K562 (cell line): Measurements from ENCODE around the gene TIPIN. TPM values are rescaled to one million over a fixed set of nuclear protein-coding genes. Genes with fewer than 3 reads are reported as not detected.
A peak's percentile ranks its signal among the peaks of the same experiment; 100 is the strongest.

Experiments
- ATAC-seq: fragments of 200-7000 bp; cut with Tn5 transposase; 3 replicates; pipeline ENCODE4 v1.9.1; 2020; ENCODE audit warnings: moderate library complexity
- BruUV-seq: library from RNA; stranded (reverse); fragments of 400-500 nt; replicated peaks from 2 replicates; lab custom pipeline; 2021; lab: Mats Ljungman, UMichigan
- CTCF ChIA-PET: fragments of 300-600 bp; formaldehyde crosslinking; extraction: SDS; loops from one replicate; lab custom pipeline; 2021; ENCODE audit warnings: low intra/inter-chr PET ratio; lab: Yijun Ruan, JAX
- POLR2A ChIA-PET: fragments of 300-600, 350-650 bp; sonication (Branson Sonifier 250); formaldehyde crosslinking; extraction: SDS; loops from one replicate; lab custom pipeline; 2021; ENCODE audit warnings: antibody characterized with exemption, inconsistent platforms; lab: Yijun Ruan, JAX
- DNase-seq, 4 experiments: peaks; one replicate each; pipeline versions ENCODE4 v3.0.0 to v3.0.0-alpha.2; 2011 to 2018; ENCODE audit warnings: low spot score in 3 of 4, mixed read lengths in 3 of 4; ENCODE audit errors: extremely low read depth in 1 of 4
- FAIRE-seq: peaks from 2 replicates; lab custom pipeline; 2011; peaks lifted over from hg19 to GRCh38; lab: Jason Lieb, UNC
- H2AFZ ChIP-seq: 2 replicates; pipeline ENCODE4 v1.6.0; 2011; ENCODE audit warnings: low read depth, low read length, control low read depth, inconsistent platforms
- H3K27ac ChIP-seq: fragments of 200-600 bp; 3 replicates; pipeline ENCODE4 v1.8.0; 2011; ENCODE audit warnings: low read depth, mild to moderate bottlenecking, control low read depth, inconsistent platforms, low read length, moderate library complexity, mixed read lengths; ENCODE audit errors: extremely low read depth
- H3K27me3 ChIP-seq, 2 experiments: fragments of 300-600 bp in 1 of 2; 2 replicates in 1 of 2; 3 replicates in 1 of 2; pipeline versions ENCODE4 v1.6.0 to v1.8.0; 2011; ENCODE audit warnings: inconsistent platforms in 2 of 2, low read length in 2 of 2, mild to moderate bottlenecking in 1 of 2, mixed read lengths in 1 of 2, moderate library complexity in 1 of 2; ENCODE audit not compliant: control insufficient read depth in 2 of 2, insufficient read depth in 2 of 2
- H3K36me3 ChIP-seq: fragments of 300-600 bp; 3 replicates; pipeline ENCODE4 v1.8.0; 2011; ENCODE audit warnings: mild to moderate bottlenecking, low read length, inconsistent platforms; ENCODE audit not compliant: control insufficient read depth, insufficient read depth
- H3K4me1 ChIP-seq, 2 experiments: fragments of 200-600 bp in 1 of 2; replicated peaks in 1 of 2; 2 replicates in 1 of 2; 3 replicates in 1 of 2; pipeline versions ENCODE4 v1.5.1 to v1.8.0; 2011; ENCODE audit warnings: inconsistent platforms in 2 of 2, low read length in 2 of 2, mild to moderate bottlenecking in 1 of 2, mixed read lengths in 1 of 2, moderate library complexity in 1 of 2; ENCODE audit not compliant: control insufficient read depth in 2 of 2, insufficient read depth in 2 of 2
- H3K4me2 ChIP-seq: 2 replicates; pipeline ENCODE4 v1.6.1; 2011; ENCODE audit warnings: low read length, control low read depth, inconsistent platforms, mixed read lengths; ENCODE audit not compliant: insufficient read depth
- H3K4me3 ChIP-seq: fragments of 200-600 bp; sonication (generic), shearing (Covaris generic); 2 replicates; pipeline ENCODE4 v1.5.1; 2016; ENCODE audit warnings: control low read depth, inconsistent platforms
- H3K79me2 ChIP-seq: fragments of 200-600 bp; 3 replicates; pipeline ENCODE4 v1.8.0; 2011; ENCODE audit warnings: low read length, inconsistent platforms; ENCODE audit not compliant: control insufficient read depth, insufficient read depth
- H3K9ac ChIP-seq, 2 experiments: 2 replicates each; pipeline versions ENCODE4 v1.6.0 to v1.6.1; 2011; ENCODE audit warnings: low read depth in 2 of 2, low read length in 2 of 2, control low read depth in 1 of 2, inconsistent platforms in 1 of 2, mild to moderate bottlenecking in 1 of 2, mixed read lengths in 1 of 2; ENCODE audit not compliant: insufficient read depth in 1 of 2
- H3K9me1 ChIP-seq: one replicate; pipeline ENCODE4 v1.6.0; 2011; ENCODE audit warnings: inconsistent platforms, mild to moderate bottlenecking, low read length, moderate library complexity; ENCODE audit not compliant: control insufficient read depth, insufficient read depth
- H3K9me3 ChIP-seq: replicated peaks from 2 replicates; pipeline ENCODE4 v1.5.1; 2011; ENCODE audit warnings: low read depth, low read length, inconsistent platforms; ENCODE audit not compliant: control insufficient read depth, insufficient read depth
- H4K20me1 ChIP-seq: replicated peaks from 2 replicates; pipeline ENCODE4 v1.6.1; 2011; ENCODE audit warnings: low read length, inconsistent platforms, mixed read lengths; ENCODE audit not compliant: control insufficient read depth, insufficient read depth
- CTCF ChIP-seq, 3 experiments: IDR thresholded peaks in 2 of 3; conservative IDR thresholded peaks in 1 of 3; 2 replicates each; pipeline ENCODE4 v1.5.1; 2011 to 2012; ENCODE audit warnings: low read length in 3 of 3, mild to moderate bottlenecking in 3 of 3, control low read depth in 2 of 3, improper control_type of control experiment in 1 of 3, inconsistent platforms in 1 of 3, low read depth in 1 of 3, mixed read lengths in 1 of 3, moderate library complexity in 1 of 3; ENCODE audit not compliant: insufficient read depth in 2 of 3
- E2F4 ChIP-seq: sonication (generic); formaldehyde crosslinking; IDR thresholded peaks from 2 replicates; pipeline ENCODE4 v1.8.0; 2022; ENCODE audit warnings: mild to moderate bottlenecking, low read depth, missing genetic modification reagents
- FOXP4 ChIP-seq: sonication (generic); formaldehyde crosslinking; IDR thresholded peaks from 2 replicates; pipeline ENCODE4 v1.8.0; 2022; ENCODE audit warnings: mild to moderate bottlenecking, missing genetic modification reagents, borderline replicate concordance
- MYBL2 ChIP-seq, 2 experiments: fragments of 450-650 bp in 1 of 2; sonication (generic) in 1 of 2; formaldehyde crosslinking in 1 of 2; IDR thresholded peaks; 2 replicates each; pipeline versions ENCODE4 v1.6.1 to v1.8.1; 2017 to 2022; ENCODE audit warnings: borderline replicate concordance in 1 of 2, inconsistent platforms in 1 of 2, low read depth in 1 of 2, mild to moderate bottlenecking in 1 of 2, missing genetic modification reagents in 1 of 2, moderate library complexity in 1 of 2
- RNF2 ChIP-seq: sonication (generic); IDR thresholded peaks from 2 replicates; pipeline ENCODE4 v1.6.1; 2016
- ZNF263 ChIP-seq: sonication (generic); formaldehyde crosslinking; IDR thresholded peaks from 2 replicates; pipeline ENCODE4 v1.8.0; 2022; ENCODE audit warnings: mild to moderate bottlenecking, missing genetic modification reagents, borderline replicate concordance
- WGBS: fragments of 100-300 bp; shearing (Covaris generic); methylation state at CpG from one replicate; pipeline ENCODE4 v1.1.6; 2016; ENCODE audit warnings: low coverage, mixed read lengths; ENCODE audit not compliant: insufficient coverage; ENCODE audit errors: missing lambda C conversion rate; 5-methylcytosine and 5-hydroxymethylcytosine counted together
- in situ Hi-C: fragments of 300-500 bp; cut with MboI; formaldehyde crosslinking; loops from 4 replicates; pipeline ENCODE4 v1.15.0; 2018; ENCODE audit warnings: inconsistent platforms, mixed read lengths
- intact Hi-C: fragments of 100-400 bp; cut with micrococcal nuclease; formaldehyde crosslinking; loops from 2 replicates; pipeline ENCODE4 v1.14.2; 2022
- polyA plus RNA-seq, 8 experiments: library from polyadenylated mRNA; depleted of rRNA in 4 of 8; stranded (reverse) in 5 of 8; unstranded in 3 of 8; fragments of >200 nt; fragmentation: Nextera tagmentation in 2 of 8; fragmentation: Illumina TruSeq in 1 of 8; extraction: Ambion mirVana in 2 of 8; extraction: Trizol in 1 of 8; gene quantifications; 2 replicates each; pipeline versions ENCODE4 v1.2.1 to v1.2.3, GENCODE V29; 2011 to 2014; ENCODE audit warnings: inconsistent platforms in 1 of 8, missing spikeins in 1 of 8
- total RNA-seq, 7 experiments: library from RNA; depleted of rRNA in 6 of 7; stranded (reverse); fragments of >200 nt in 6 of 7; fragmentation: Illumina TruSeq in 2 of 7; extraction: Trizol in 2 of 7; gene quantifications; 2 replicates each; pipeline versions ENCODE4 v1.2.1 to v1.2.3, GENCODE V29; 2011 to 2021; ENCODE audit warnings: low replicate concordance in 1 of 7
- TF ChIP-seq, protein P1 (sequence below): fragments of 250-450 bp; sonication (Bioruptor Pico); IDR thresholded peaks from 2 replicates; pipeline ENCODE4 v1.5.0; 2021; ENCODE audit warnings: mild to moderate bottlenecking, borderline replicate concordance

TIPIN gene
- total and polyA plus RNA-seq, 9 of the 15 experiments (the other 6 are each of a cell fraction or from before 2014, with no cell fraction given) = 22.9 to 61.4 (median 42.0) TPM

- TF ChIP-seq, protein P1, sequence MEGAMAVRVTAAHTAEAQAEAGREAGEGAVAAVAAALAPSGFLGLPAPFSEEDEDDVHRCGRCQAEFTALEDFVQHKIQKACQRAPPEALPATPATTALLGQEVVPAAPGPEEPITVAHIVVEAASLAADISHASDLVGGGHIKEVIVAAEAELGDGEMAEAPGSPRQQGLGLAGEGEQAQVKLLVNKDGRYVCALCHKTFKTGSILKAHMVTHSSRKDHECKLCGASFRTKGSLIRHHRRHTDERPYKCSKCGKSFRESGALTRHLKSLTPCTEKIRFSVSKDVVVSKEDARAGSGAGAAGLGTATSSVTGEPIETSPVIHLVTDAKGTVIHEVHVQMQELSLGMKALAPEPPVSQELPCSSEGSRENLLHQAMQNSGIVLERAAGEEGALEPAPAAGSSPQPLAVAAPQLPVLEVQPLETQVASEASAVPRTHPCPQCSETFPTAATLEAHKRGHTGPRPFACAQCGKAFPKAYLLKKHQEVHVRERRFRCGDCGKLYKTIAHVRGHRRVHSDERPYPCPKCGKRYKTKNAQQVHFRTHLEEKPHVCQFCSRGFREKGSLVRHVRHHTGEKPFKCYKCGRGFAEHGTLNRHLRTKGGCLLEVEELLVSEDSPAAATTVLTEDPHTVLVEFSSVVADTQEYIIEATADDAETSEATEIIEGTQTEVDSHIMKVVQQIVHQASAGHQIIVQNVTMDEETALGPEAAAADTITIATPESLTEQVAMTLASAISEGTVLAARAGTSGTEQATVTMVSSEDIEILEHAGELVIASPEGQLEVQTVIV (CRISPR knock-in tag) = no peak
- TF ChIP-seq MYBL2 (IDR thresholded peaks at IDR 0.05; ENCODE audit: low read depth) (no peak), MYBL2 (CRISPR knock-in tag; IDR thresholded peaks at IDR 0.05; ENCODE audit: borderline replicate concordance) (no peak)
- TF ChIP-seq, all 486 proteins: peak for 0
Measured at GRCh38 chr15:66399276-66399675, 42.8 kb upstream of the TIPIN start (continued).

- BruUV-seq = no TSS peak
- 100% methylated on average over 1 of the region's 1 CpG for WGBS
- no peak overlapping the region for H3K4me2 ChIP-seq
Measured at GRCh38 chr15:66394915-66395314, 38.4 kb upstream of the TIPIN start.

More at GRCh38 chr15:66394915-66395314, 38.4 kb upstream of the TIPIN start:
- no peak overlapping the region for H3K27ac ChIP-seq
- no peaks in the 10 kb centered on the region for H3K9me1 ChIP-seq
- ATAC-seq = peak; percentile 70
- no peak overlapping the region for H3K4me3 ChIP-seq
- peaks cover 5 to 17% of the 10 kb centered on the region in 2 experiments; a peak in 3 of 5 replicates for H3K4me1 ChIP-seq
- H3K36me3 ChIP-seq = peaks cover 54% of the 10 kb centered on the region; the same call in 2 of the 3 replicates
- ChIA-PET CTCF (no interaction called here), POLR2A (no interaction called here)
- intact Hi-C loops = no loop called here
- H2AFZ ChIP-seq = no peak overlapping the region
- peaks cover 7% of the 10 kb centered on the region for H4K20me1 ChIP-seq
- no peaks in the 10 kb centered on the region for H3K27me3 ChIP-seq
- H3K79me2 ChIP-seq = peaks cover 85% of the 10 kb centered on the region
- no peak for DNase-seq
- no peak for TF ChIP-seq E2F4
- peak in 1 of 3 experiments; percentile 12; a peak in 1 of 6 replicates for TF ChIP-seq CTCF (IDR thresholded peaks at IDR 0.05 in 2 of 3, conservative IDR thresholded peaks at IDR 0.05 in 1 of 3; ENCODE audit: insufficient read depth in 2 of 3, low read depth in 1 of 3, low read length in 3 of 3)
- TF ChIP-seq ZNF263 = no peak
- no peak for TF ChIP-seq RNF2
- no peak for TF ChIP-seq FOXP4 (CRISPR knock-in tag)
- no peak overlapping the region for H3K9ac ChIP-seq
- no peaks in the 10 kb centered on the region for H3K9me3 ChIP-seq
- in situ Hi-C loops = no loop called here
- no peak for FAIRE-seq
